ENCODE data around the gene ARPC4.

- TF ChIP-seq CTCF (IDR thresholded peaks at IDR 0.05) (no peak), POLR2A (IDR thresholded peaks at IDR 0.05) (no peak)
These were observed 10.6 kb downstream of the ARPC4 start for GRCh38 chr3:9803494-9803893.

Measured in heart left ventricle (tissue), 13 donors.